Left renal cortex interstitium (tissue), 4 donors: Measurements from ENCODE around the gene BMP6. TPM values are rescaled to one million over a fixed set of nuclear protein-coding genes. Genes with fewer than 3 reads are reported as not detected.
A peak's percentile ranks its signal among the peaks of the same experiment; 100 is the strongest.
"Not testable (repeated sequence)": the region's sequence is repeated elsewhere in the genome, so short reads cannot be mapped to it uniquely, and the experiment has no call there.

Experiments
- DNase-seq, 4 donors: peaks; one replicate each; pipeline ENCODE4 v3.0.0-alpha.2; 2013; ENCODE audit warnings: low read depth in 4 of 4, low spot score in 2 of 4, missing footprints in 1 of 4
- polyA plus RNA-seq, 4 donors: library from polyadenylated mRNA; unstranded; fragments of 120-200 nt; gene quantifications; one replicate each; pipeline ENCODE4 v1.2.1, GENCODE V29; 2013; ENCODE audit not compliant: insufficient read length in 4 of 4

Gene BMP6
- polyA plus RNA-seq, 4 donors = 6.1 to 7.4 (median 7.1) TPM

DNA sequence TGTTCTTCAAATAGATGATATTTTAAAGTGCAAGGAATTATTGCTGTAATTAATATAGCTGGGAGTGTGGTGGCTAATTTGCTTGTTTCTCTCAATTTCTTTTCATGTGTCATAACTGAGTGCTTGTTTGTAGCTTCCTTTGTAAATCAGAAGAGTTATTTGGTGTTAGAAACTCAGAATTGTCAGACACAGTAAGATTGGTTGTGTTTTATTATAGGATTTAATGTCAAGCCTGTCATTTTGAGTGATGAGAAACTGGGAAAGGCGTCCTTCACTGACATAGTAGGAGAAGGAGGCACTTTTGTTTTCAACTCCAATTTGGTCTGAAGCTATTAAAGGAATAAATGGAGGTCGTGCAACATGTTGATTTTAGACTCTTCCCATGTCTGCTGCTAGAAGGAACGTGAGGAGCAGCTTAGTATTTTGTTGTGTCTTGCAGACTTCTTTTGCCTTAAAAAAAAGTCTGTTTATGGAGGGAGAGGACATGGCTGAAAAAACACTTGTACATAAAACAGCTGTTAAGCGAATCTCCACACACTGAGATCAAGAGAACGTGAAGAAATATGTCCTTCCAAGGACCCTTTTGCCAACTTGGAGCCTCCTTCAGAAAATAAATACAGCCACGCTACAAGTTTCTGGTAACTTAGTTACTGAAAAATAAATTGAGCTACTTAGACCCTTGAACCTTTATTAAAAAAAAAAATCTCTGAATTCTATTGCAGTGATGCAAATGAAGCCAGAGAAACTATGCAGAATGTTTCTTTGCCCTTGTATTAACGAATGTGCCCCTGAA, 59.5 kb downstream of the BMP6 start:
- peak in 1 of 4 donors; percentile 37 for DNase-seq

DNA sequence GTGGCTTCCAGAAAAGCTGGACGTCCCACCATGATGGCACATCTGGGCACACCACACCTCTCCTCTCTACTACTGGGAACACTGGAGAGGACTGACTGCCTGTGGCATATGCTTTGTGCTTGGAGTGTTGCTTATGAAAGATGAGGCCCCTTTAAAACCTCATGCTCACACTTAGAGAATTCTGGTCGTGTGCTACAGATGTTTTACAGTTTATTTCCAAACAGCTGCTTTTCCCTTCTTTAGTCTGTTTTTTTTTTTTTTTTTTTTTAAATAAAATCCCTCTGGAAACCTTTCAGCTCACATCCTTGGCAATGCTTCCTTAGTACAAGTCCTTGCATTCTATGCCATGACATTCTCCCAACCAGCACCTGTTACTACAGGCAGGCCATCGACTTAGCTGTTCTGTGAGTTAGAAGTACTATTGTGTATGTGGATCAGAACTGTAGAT, 60.3 kb downstream of the BMP6 start:
- no peak for DNase-seq

DNA sequence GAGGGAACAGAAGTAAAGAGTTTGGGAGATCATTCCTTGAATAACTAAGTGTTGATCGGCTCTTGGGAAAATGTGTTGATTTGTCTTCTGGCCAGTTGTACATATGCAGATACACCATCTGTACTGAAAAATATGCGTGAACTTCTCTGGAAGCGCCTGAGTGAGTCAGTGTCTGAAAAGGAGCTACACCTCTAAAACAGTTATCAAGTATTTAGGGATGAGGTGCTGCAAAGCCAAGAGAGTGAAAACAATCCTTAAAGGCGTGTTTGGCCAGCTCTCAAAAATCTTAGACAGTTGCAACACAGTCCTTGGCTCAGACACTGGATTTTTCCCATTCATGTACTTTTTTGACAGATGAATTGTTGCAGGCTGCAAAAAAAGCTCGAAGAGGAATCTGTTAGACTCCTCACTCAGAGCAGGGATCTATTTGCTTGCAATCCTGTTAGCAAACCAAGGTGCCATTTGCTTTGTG, 61.3 kb downstream of the BMP6 start:
- no peak for DNase-seq

GRCh38 chr6:7787731-7788130, 61.8 kb downstream of the BMP6 start:
- DNase-seq = no peak

GRCh38 chr6:7794509-7794908, 68.6 kb downstream of the BMP6 start:
- DNase-seq = no peak

DNA sequence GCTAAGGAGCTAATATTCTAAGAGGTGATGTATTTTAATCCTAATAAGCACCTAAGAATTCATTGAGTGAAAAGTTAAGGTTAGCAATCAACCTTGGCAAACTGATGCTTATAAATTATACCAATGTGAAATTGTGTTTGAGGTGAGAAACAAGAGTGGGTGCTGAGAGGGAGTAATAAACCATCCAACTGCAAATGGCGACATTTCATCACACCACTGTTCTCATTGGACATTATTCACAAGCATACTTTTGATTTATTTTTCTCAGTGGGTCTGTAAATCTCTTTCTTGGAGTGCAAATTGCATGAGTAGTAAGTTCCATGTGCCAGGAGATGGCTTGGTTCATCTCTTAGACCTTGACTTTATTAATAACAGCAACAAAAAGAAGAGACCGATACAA, 71.5 kb downstream of the BMP6 start:
- no peak for DNase-seq

DNA sequence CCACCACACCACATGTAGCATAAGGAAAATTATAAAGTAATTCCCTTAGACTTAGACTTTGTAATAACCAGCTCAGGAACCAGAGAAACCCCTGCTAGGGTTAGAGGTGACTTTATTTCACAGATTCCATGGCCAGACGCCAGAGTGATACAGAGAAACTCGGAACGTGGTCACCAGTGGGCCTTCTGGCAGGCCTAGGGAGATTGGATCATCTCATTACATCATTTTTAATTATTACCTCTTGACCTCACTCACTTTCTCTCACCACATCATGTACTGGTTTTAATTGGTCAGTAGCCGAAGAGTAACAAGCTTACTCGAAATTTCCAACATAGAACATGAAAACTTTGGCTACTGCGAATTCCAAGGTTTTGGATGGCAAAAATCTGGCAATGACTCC, 72.9 kb downstream of the BMP6 start:
- no peak for DNase-seq

- no peak for DNase-seq
Measured at GRCh38 chr6:7802662-7803061, 76.8 kb downstream of the BMP6 start.

GRCh38 chr6:7803214-7803613, 77.3 kb downstream of the BMP6 start:
- no peak for DNase-seq

GRCh38 chr6:7805078-7805849, 79.4 kb downstream of the BMP6 start:
- DNase-seq = no peak

GRCh38 chr6:7805850-7806214, 79.9 kb downstream of the BMP6 start:
- DNase-seq = no peak

DNA sequence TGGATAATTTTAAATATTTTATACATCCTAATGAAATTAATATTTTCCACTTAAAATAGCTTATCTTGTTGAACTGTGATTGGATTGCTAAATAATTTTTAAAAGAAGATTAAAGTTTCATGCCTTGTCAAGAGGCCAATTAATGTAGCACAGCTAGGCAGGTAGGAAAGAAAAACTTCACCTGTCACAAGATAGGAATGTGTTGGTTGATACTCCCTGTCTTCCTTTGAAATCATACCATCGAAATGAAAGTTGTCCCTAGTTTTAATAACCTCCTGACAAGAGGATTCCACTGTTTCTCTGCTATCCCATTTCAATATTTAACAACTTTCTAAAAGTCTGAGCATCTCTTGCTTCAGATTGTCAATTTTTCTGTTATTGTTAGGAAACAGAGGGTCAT, 80.8 kb downstream of the BMP6 start:
- no peak for DNase-seq

GRCh38 chr6:7809346-7809745, 83.4 kb downstream of the BMP6 start:
- DNase-seq = no peak

DNA sequence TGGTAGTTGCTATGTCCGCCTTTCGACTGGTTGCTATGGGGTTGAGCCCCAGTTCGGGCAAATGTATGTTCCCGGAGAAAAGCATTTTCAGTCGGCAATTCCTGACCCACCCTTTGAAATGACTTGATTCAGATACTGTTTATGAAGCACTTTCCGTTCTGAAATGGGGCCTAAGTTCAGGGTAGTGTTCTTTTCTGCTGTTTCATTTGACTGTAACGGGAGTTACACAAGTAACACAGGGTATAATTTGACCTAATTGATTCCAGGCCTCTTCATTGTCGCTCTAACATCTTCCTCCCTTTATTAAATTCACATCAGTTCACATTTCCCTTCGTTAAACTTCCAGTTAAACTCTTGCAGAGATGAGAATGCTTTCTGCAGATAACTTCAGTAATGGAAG, 85.5 kb downstream of the BMP6 start:
- no peak for DNase-seq

DNA sequence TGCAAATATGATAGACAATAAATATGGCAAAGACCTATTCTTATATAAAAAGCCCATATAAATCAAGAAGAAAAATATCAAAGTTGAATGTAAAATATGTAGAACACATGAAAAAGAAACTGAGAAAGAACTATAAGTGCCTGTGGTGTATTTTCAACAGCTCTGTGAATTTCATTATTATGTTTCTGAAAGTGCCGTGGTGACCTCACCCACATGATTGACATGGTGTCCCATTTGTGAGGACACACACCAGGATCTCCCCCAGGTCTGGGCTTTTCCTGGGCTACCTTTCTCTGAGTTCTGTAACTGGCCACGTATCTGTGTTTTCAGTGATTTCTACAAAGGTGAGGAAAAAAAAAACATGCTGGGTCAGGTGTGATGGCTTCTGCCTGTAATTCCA, 86.7 kb downstream of the BMP6 start:
- DNase-seq = no peak

DNA sequence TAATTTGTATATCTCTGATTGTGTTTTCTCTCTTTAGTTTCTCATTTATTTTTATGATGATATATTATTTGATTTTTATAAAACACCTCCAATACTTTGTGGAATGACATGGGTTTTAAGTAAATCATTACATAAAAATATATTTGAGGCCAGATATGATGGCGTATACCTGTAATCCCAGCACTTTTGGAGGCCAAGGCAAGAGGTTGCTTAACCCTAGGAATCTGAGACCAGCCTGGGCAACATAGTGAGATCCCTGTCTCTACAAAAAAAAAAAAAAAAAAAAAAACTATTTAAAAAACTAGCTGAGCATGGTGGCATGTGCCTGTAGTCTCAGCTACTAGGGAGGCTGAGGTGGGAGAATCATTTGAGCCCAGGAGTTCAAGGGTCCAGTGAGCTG, 87.3 kb downstream of the BMP6 start:
- DNase-seq = no peak

DNA sequence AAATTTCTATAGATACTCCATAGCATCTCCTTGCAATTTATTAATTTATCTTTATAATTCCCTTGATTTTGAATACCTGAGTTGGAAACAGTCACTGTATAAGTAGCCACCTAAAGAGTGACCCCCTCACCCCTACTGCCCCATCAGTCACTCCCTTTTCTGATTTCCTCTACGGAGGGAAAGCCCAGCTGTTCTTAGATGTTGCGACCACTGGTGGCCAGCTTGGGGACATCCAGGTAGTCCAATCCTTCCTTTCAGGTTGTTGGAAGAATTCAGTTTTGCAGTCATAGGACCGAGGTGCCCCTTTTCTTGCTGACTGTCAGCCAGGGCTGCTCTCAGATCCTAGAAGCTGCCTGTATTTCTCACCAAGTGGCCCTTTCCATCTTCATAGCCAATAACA, 87.8 kb downstream of the BMP6 start:
- no peak for DNase-seq

GRCh38 chr6:7815716-7816115, 89.8 kb downstream of the BMP6 start:
- DNase-seq = no peak

- DNase-seq = not testable (repeated sequence)
Measured at GRCh38 chr6:7817184-7817583, 91.3 kb downstream of the BMP6 start.

DNA sequence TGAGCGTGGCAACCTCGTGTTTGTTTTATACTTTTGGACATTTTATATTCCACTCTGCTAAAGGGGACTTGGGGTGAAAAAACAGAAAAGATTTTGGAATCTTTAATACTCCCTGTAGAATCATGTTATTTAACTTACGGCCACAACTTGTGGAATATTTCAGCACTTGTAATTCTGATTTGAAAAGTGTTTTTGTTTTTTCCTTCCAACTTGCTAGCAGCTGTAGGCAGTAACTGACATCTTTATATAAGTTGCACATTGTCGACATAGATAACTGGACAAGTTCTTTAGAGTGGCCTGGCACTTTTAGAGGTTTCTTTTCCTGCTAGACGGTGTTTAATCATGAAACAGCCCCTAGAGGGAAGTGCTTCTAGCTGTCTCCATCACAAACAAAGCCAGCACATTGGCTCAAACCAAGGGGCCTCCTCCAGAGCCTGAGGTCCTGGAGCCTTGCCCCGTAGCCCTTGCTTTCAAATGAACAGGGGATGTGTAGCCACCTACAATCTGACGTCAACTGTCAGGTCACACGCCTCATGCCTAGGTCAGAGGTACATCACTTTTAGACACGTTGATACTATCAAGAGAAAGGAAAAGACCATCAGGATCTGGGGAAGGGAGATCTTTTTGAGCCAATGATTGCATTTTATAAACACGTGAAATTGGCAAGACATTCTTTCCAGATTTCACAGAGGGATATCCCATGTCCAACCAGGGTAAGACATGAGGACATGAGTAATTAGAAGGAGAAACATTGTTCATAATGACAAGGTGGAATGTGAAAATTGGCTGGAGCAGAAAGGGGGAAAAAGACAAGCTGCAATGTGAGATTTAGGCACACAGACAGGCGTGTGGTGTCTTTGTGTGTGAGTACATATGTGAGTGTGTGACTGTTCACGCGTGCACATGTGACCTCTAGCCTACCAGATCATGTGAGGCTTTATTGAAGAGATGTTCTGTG, 92.6 kb downstream of the BMP6 start:
- no peak for DNase-seq
